ENCODE results near the gene ATP8B4. TPM values are rescaled to one million over a fixed set of nuclear protein-coding genes. Genes with fewer than 3 reads are reported as not detected.
A peak's percentile ranks its signal among the peaks of the same experiment; 100 is the strongest.

Gene ATP8B4
- total RNA-seq, 4 donors from 2014 or later = 5.2 to 24.3 (median 7.6) TPM

DNA sequence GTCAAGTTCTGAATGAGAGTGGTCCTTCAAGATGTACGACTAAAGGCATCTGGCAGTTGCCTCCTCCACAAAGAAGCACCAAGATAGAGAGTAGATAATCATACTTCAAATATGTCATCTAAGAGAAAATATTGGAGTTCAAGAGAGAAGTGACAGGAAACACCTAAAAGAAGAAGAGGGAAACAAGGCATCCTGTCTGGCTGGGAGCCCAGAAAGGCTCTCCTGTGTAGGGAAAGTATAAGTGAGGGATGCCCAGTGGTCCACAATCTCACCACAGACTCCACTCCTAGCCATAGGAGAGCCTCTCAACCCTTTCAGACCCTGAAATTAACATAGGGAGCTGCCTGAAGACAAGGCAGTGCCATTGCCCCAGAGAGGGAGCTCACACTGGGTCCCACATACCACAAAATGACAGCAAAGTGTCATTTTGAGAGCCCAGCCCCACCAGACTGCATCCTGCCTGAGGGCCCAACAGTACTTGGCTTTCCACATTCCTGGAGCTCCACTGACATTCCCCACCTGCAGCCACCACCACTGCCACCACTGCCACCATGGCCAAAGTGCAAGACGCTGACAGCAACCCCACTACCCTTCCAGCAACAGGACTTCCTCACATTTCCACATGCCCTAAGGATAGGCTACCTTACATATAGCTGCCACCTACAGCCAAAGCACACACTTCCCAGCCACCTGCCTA, 210.6 kb downstream of the ATP8B4 start:
- 82 to 91% methylated on average over 2 of the region's 2 CpGs for WGBS, 2 donors
- Histone ChIP-seq H3K9me3 (no peaks in the 10 kb centered on the region), H3K36me3 (no peaks in the 10 kb centered on the region), H3K4me3 (replicated peaks in 1 of 3) (no peak overlapping the region), H3K27ac (no peak overlapping the region), H3K4me1 (no peaks in the 10 kb centered on the region), H3K27me3 (no peaks in the 10 kb centered on the region)
- TF ChIP-seq POLR2A (IDR thresholded peaks at IDR 0.05) = no peak
- TF ChIP-seq CTCF (IDR thresholded peaks at IDR 0.05) = no peak
- intact Hi-C loops (cut with DNase I) = no loop called here
- no peak for DNase-seq

DNA sequence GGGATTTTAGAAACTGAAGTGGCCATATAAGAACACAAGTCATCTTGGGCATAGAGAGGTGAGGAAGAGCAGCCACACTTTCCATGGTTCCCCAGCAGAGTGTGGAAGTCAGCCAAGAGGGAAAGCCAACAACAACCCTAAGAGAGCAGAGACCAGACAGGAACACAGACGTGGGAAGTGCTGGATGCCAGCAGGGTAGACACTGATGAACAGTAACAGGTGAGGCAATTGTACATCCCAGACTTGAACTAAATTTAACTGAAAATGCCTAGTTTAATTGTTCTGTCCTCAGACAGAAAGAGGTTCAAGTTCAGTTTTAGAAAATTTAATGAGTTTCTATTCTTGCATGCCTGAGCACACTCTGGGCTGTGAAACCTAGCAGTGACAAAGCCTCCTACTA, 212.1 kb downstream of the ATP8B4 start:
- no peak for TF ChIP-seq CTCF (IDR thresholded peaks at IDR 0.05)
- no peak for TF ChIP-seq POLR2A (IDR thresholded peaks at IDR 0.05)
- Histone ChIP-seq H3K9me3 (no peaks in the 10 kb centered on the region), H3K27me3 (no peaks in the 10 kb centered on the region), H3K4me1 (no peaks in the 10 kb centered on the region), H3K36me3 (no peaks in the 10 kb centered on the region), H3K4me3 (replicated peaks in 1 of 3) (no peak overlapping the region), H3K27ac (no peak overlapping the region)
- intact Hi-C loops (cut with DNase I) = no loop called here
- 22 to 32% methylated on average over 1 of the region's 1 CpG for WGBS, 2 donors
- DNase-seq = no peak

GRCh38 chr15:49905221-49905620, 213.8 kb downstream of the ATP8B4 start:
- Histone ChIP-seq H3K27ac (no peak overlapping the region), H3K36me3 (no peaks in the 10 kb centered on the region), H3K9me3 (no peaks in the 10 kb centered on the region), H3K27me3 (no peaks in the 10 kb centered on the region), H3K4me3 (replicated peaks in 1 of 3) (no peak overlapping the region), H3K4me1 (no peaks in the 10 kb centered on the region)
- DNase-seq = no peak
- intact Hi-C loops (cut with DNase I) = no loop called here
- TF ChIP-seq CTCF (IDR thresholded peaks at IDR 0.05) (no peak), POLR2A (IDR thresholded peaks at IDR 0.05) (no peak)

DNA sequence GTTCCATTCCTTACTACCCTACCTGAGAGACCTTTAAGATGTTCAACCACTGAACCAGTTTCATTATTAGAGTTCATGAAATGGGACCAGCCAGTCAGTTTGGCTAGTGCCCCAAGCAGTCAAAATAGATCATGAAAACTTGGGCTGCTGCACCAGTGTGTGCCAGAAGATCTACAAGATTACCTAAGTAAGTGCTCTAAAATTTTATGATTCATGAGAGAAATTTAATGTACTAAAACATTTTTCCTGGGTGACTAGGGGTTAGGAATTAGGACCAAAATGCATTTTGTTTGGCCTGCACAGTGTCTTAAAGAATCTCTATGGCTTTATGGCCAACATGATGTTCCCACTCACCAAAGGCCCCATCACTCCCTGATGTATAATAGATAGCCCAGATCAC, 214.7 kb downstream of the ATP8B4 start:
- no peaks in the 10 kb centered on the region for H3K36me3 ChIP-seq
- H3K27me3 ChIP-seq = no peaks in the 10 kb centered on the region
- no peaks in the 10 kb centered on the region for H3K9me3 ChIP-seq
- H3K4me3 ChIP-seq (replicated peaks in 1 of 3) = no peak overlapping the region
- H3K27ac ChIP-seq = peak overlapping the region in 1 of 3 donors; percentile 54
- no peaks in the 10 kb centered on the region for H3K4me1 ChIP-seq
- TF ChIP-seq CTCF (IDR thresholded peaks at IDR 0.05) = no peak
- TF ChIP-seq POLR2A (IDR thresholded peaks at IDR 0.05) = no peak
- DNase-seq = no peak
- intact Hi-C loops (cut with DNase I) = no loop called here

DNA sequence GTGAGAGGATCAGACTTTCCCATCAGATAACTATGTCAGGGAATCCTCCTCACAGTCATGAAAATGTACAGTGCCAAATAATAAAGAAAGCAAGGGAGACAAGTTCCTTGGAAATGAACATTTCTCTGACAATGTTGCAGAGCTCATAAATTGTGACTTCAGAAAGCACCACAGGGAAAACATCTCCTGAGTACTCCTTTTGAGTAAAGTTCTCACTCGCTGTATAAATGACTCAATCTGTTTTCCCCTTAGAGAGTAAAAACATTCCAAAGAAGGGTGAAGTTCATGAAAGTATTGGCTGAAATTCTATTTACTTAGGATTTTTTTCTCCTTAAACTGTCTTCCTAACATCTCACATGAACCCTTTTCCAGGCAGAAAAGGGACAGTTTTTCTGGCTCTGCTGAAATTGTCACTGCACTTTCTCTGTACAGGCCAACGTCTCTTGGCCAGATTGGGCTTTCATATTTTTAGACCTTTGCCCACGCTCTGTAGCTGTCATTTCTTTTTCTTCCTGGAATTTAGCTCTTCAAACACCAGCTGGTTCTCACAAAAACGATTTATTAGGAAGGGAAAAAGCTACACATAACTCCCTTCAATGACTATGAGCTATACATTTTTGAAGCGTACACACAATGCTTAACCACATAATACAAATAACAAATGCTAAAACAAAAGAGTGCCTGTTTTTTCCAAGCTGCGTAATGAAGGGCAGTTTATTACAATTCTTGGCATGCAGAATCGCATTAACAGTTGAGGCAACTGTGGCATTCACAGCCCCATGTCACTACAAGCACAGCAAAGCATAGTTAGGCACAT, 216.1 kb downstream of the ATP8B4 start:
- Histone ChIP-seq H3K4me3 (replicated peaks in 1 of 3) (no peak overlapping the region), H3K36me3 (no peaks in the 10 kb centered on the region), H3K27ac (peak overlapping the region in 2 of 3 donors; percentile 37 to 54), H3K9me3 (no peaks in the 10 kb centered on the region), H3K27me3 (no peaks in the 10 kb centered on the region), H3K4me1 (no peaks in the 10 kb centered on the region)
- DNase-seq = no peak
- WGBS, 2 donors = 69 to 76% methylated on average over 7 of the region's 7 CpGs
- TF ChIP-seq CTCF (IDR thresholded peaks at IDR 0.05) (no peak), POLR2A (IDR thresholded peaks at IDR 0.05) (no peak)
- intact Hi-C loops (cut with DNase I) = no loop called here

All from thyroid gland (tissue), 4 donors.